ENCODE data around the gene ACVRL1. TPM values are rescaled to one million over a fixed set of nuclear protein-coding genes. Genes with fewer than 3 reads are reported as not detected.

ACVRL1 gene
- total RNA-seq, 4 donors from 2014 or later = 115 to 440 (median 137) TPM

- no peaks in the 10 kb centered on the region for H3K36me3 ChIP-seq
Observed at GRCh38 chr12:51921017-51921725, 13.9 kb downstream of the ACVRL1 start.

GRCh38 chr12:51922146-51922545, 14.8 kb downstream of the ACVRL1 start:
- 96% methylated on average over 2 of the region's 2 CpGs; no CpG with 5 or more reads in 1 of the 2 donors for WGBS, 2 donors (ENCODE audit: low coverage in 1 of 2)
- TF ChIP-seq POLR2AphosphoS5 (IDR thresholded peaks at IDR 0.05) (no peak), CTCF (IDR thresholded peaks at IDR 0.05) (no peak), EP300 (IDR thresholded peaks at IDR 0.05; ENCODE audit: low read depth) (no peak), POLR2A (IDR thresholded peaks at IDR 0.05) (no peak)
- H3K27me3 ChIP-seq = no peaks in the 10 kb centered on the region
- intact Hi-C loops (cut with DNase I; ENCODE audit: low total_unique reads) = loop anchor here (2.0 kb wide), 1 partner anchor 59 kb away; no protein-coding TSS in a partner anchor
- no peaks in the 10 kb centered on the region for H3K36me3 ChIP-seq
- no peak for DNase-seq
- H3K9me3 ChIP-seq = no peaks in the 10 kb centered on the region
- H3K4me3 ChIP-seq = no peak overlapping the region
- peak overlapping the region; percentile 73 to 80 (median 74) for H3K27ac ChIP-seq
- peaks cover 4 to 22% (median 14%) of the 10 kb centered on the region in 4 donors for H3K4me1 ChIP-seq
- in situ Hi-C loops (cut with MboI; ENCODE audit: low pct_ligation_motif_present in 1 of 4, low pct_unique_long_range_greater_than_20kb in 1 of 4, low sequenced_read_pairs in 3 of 4) = loop anchor here in 2 of 4 donors (10.0 kb wide), 2 partner anchors 53 to 63 kb away; no protein-coding TSS in a partner anchor

More at GRCh38 chr12:51921017-51921725, 13.9 kb downstream of the ACVRL1 start:
- Histone ChIP-seq H3K4me3 (no peak overlapping the region), H3K9me3 (no peaks in the 10 kb centered on the region), H3K4me1 (peaks cover 4 to 22% (median 14%) of the 10 kb centered on the region in 4 donors), H3K27ac (peak overlapping the region in 1 of 4 donors; percentile 20), H3K27me3 (no peaks in the 10 kb centered on the region)
- in situ Hi-C loops (cut with MboI; ENCODE audit: low pct_ligation_motif_present in 1 of 4, low pct_unique_long_range_greater_than_20kb in 1 of 4, low sequenced_read_pairs in 3 of 4) = loop anchor here in 2 of 4 donors (10.0 kb wide), 2 partner anchors 54 to 64 kb away; no protein-coding TSS in a partner anchor
- 67 to 86% methylated on average over 2 to 4 of the region's 7 CpGs for WGBS, 2 donors (ENCODE audit: low coverage in 1 of 2)
- no peak for TF ChIP-seq POLR2A (IDR thresholded peaks at IDR 0.05)
- TF ChIP-seq EP300 (IDR thresholded peaks at IDR 0.05; ENCODE audit: low read depth) = no peak
- TF ChIP-seq POLR2AphosphoS5 (IDR thresholded peaks at IDR 0.05) = no peak
- TF ChIP-seq CTCF (IDR thresholded peaks at IDR 0.05) = no peak
- intact Hi-C loops (cut with DNase I; ENCODE audit: low total_unique reads) = no loop called here
- no peak for DNase-seq

- H3K4me3 ChIP-seq = no peak overlapping the region
- 29 to 60% methylated on average over 3 to 16 of the region's 16 CpGs for WGBS, 2 donors (ENCODE audit: low coverage in 1 of 2)
Observed at GRCh38 chr12:51922762-51923505, 15.6 kb downstream of the ACVRL1 start.

More at GRCh38 chr12:51922762-51923505, 15.6 kb downstream of the ACVRL1 start:
- Histone ChIP-seq H3K27me3 (no peaks in the 10 kb centered on the region), H3K27ac (peak overlapping the region; percentile 73 to 80 (median 74)), H3K4me1 (peaks cover 4 to 22% (median 14%) of the 10 kb centered on the region in 4 donors), H3K36me3 (no peaks in the 10 kb centered on the region), H3K9me3 (no peaks in the 10 kb centered on the region)
- no peak for TF ChIP-seq EP300 (IDR thresholded peaks at IDR 0.05; ENCODE audit: low read depth)
- no peak for TF ChIP-seq POLR2A (IDR thresholded peaks at IDR 0.05)
- no peak for TF ChIP-seq CTCF (IDR thresholded peaks at IDR 0.05)
- peak in 2 of 3 donors; percentile 22 to 33 for TF ChIP-seq POLR2AphosphoS5 (IDR thresholded peaks at IDR 0.05)
- intact Hi-C loops (cut with DNase I; ENCODE audit: low total_unique reads) = loop anchor here (2.0 kb wide), 1 partner anchor 58 kb away; no protein-coding TSS in a partner anchor
- in situ Hi-C loops (cut with MboI; ENCODE audit: low pct_ligation_motif_present in 1 of 4, low pct_unique_long_range_greater_than_20kb in 1 of 4, low sequenced_read_pairs in 3 of 4) = loop anchor here in 2 of 4 donors (10.0 kb wide), 2 partner anchors 52 to 62 kb away; no protein-coding TSS in a partner anchor
- peak; percentile 58 for DNase-seq

All from transverse colon (tissue), 4 donors.